Breast epithelium (tissue), 3 donors: ENCODE data around the gene ARFIP1.

ENCODE experiments used
- CTCF ChIP-seq, 3 donors: fragments of 450-650 bp; IDR thresholded peaks; one replicate each; pipeline ENCODE4 v1.5.1; 2016 to 2017; ENCODE audit warnings: antibody characterized with exemption in 3 of 3, mild to moderate bottlenecking in 3 of 3, moderate library complexity in 3 of 3
- POLR2A ChIP-seq: fragments of 450-650 bp; IDR thresholded peaks from one replicate; pipeline ENCODE4 v1.6.1; 2016; ENCODE audit warnings: antibody characterized with exemption, mild to moderate bottlenecking, moderate library complexity
- POLR2AphosphoS5 ChIP-seq, 3 donors: sonication (generic); formaldehyde crosslinking; IDR thresholded peaks; one replicate each; pipeline ENCODE4 v1.6.1; 2017; ENCODE audit warnings: antibody characterized with exemption in 3 of 3

GRCh38 chr4:152808670-152809069, 28.9 kb downstream of the ARFIP1 start:
- no peak for TF ChIP-seq CTCF (IDR thresholded peaks at IDR 0.05)
- TF ChIP-seq POLR2A = no peak
- TF ChIP-seq POLR2AphosphoS5 (IDR thresholded peaks at IDR 0.05) = no peak
